Stomach (tissue), 9 donors: ENCODE results near the gene ARRDC3. TPM values are rescaled to one million over a fixed set of nuclear protein-coding genes. Genes with fewer than 3 reads are reported as not detected.

Experiments
- DNase-seq, 2 donors: peaks; one replicate each; pipeline versions ENCODE4 v3.0.0 to v3.0.0-alpha.2; 2013 to 2019
- H3K27ac ChIP-seq, 5 donors: fragments of 200-600 bp in 4 of 5; sonication (generic) in 4 of 5; one replicate each; pipeline ENCODE4 v1.5.1; 2013 to 2019; ENCODE audit warnings: mild to moderate bottlenecking in 1 of 5, moderate library complexity in 1 of 5
- H3K27me3 ChIP-seq, 3 donors: fragments of 200-600 bp; sonication (generic); one replicate each; pipeline ENCODE4 v1.5.1; 2017 to 2019; ENCODE audit warnings: mixed run types in 1 of 3
- H3K36me3 ChIP-seq, 4 donors: fragments of 200-600 bp; sonication (generic); 1 replicate in 3 of 4; 2 replicates in 1 of 4; pipeline ENCODE4 v1.5.1; 2016 to 2019
- H3K4me1 ChIP-seq, 4 donors: fragments of 200-600 bp; sonication (generic); one replicate each; pipeline ENCODE4 v1.5.1; 2016 to 2019
- H3K4me3 ChIP-seq, 4 donors: fragments of 200-600 bp; sonication (generic) in 3 of 4; one replicate each; pipeline ENCODE4 v1.5.1; 2016 to 2019; ENCODE audit warnings: mild to moderate bottlenecking in 1 of 4
- H3K9me3 ChIP-seq, 4 donors: fragments of 200-600 bp; sonication (generic); one replicate each; pipeline ENCODE4 v1.5.1; 2016 to 2019
- CTCF ChIP-seq, 7 experiments: fragments of 450-650 bp in 4 of 7; fragments of 200-600 bp in 3 of 7; sonication (generic) in 3 of 7; IDR thresholded peaks; one replicate each; pipeline ENCODE4 v1.5.1; 2016 to 2019; ENCODE audit warnings: antibody characterized with exemption in 7 of 7, control low read depth in 2 of 7, mild to moderate bottlenecking in 1 of 7
- EP300 ChIP-seq: sonication (generic); formaldehyde crosslinking; IDR thresholded peaks from one replicate; pipeline ENCODE4 v1.6.1; 2017; ENCODE audit warnings: antibody characterized with exemption
- POLR2A ChIP-seq, 4 donors: fragments of 450-650 bp; IDR thresholded peaks; one replicate each; pipeline ENCODE4 v1.6.1; 2016; ENCODE audit warnings: antibody characterized with exemption in 4 of 4, control low read depth in 2 of 4, mild to moderate bottlenecking in 1 of 4, moderate library complexity in 1 of 4
- POLR2AphosphoS5 ChIP-seq, 3 donors: sonication (generic); formaldehyde crosslinking; IDR thresholded peaks; one replicate each; pipeline ENCODE4 v1.6.1; 2016; ENCODE audit warnings: antibody characterized with exemption in 3 of 3
- whole genome bisulfite sequencing, 5 donors: extraction: QIAGEN DNeasy Blood & Tissue Kit in 3 of 5; methylation state at CpG; one replicate each; pipeline versions ENCODE4 v1.1.5 to v1.1.7; 2013 to 2018; 5-methylcytosine and 5-hydroxymethylcytosine counted together
- intact Hi-C: fragments of 100-400 bp; cut with DNase I; formaldehyde crosslinking; loops from one replicate; pipeline ENCODE4 v1.15.1; 2023; ENCODE audit warnings: low total_unique reads
- polyA plus RNA-seq, 3 donors: library from polyadenylated mRNA; stranded (reverse); fragments of 200-250 nt; gene quantifications; one replicate each; pipeline ENCODE4 v1.2.3, GENCODE V29; 2013
- total RNA-seq, 5 donors: library from RNA; depleted of rRNA; stranded (reverse); fragments of >200 nt; gene quantifications; one replicate each; pipeline versions ENCODE4 v1.1.0 to v1.2.3, GENCODE V29; 2014 to 2016
- donor health status: healthy with polysubstance abuse.
- donor health status: Bipolar disorder and iron deficiency.
- donor health status: healthy.

The ARRDC3 gene
- total and polyA plus RNA-seq, 8 donors, result 8.7 to 188 (median 28.5) TPM

GRCh38 chr5:91369480-91369879 lies 13.6 kb downstream of the ARRDC3 start:
- peaks cover 36 to 78% (median 74%) of the 10 kb centered on the region in 4 donors for H3K36me3 ChIP-seq
- H3K27me3 ChIP-seq, result no peaks in the 10 kb centered on the region
- intact Hi-C loops, result no loop called here
- TF ChIP-seq POLR2A (IDR thresholded peaks at IDR 0.05) (no peak), CTCF (IDR thresholded peaks at IDR 0.05) (no peak), EP300 (no peak), POLR2AphosphoS5 (IDR thresholded peaks at IDR 0.05) (no peak)
- H3K9me3 ChIP-seq, result no peaks in the 10 kb centered on the region
- H3K4me1 ChIP-seq, result peaks cover 1 to 56% (median 28%) of the 10 kb centered on the region in 4 donors
- no peak overlapping the region for H3K4me3 ChIP-seq
- 28 to 62% (median 44%) methylated on average over 1 of the region's 1 CpG for WGBS, 5 donors
- peak overlapping the region in 2 of 5 donors; percentile 29 to 51 for H3K27ac ChIP-seq
- no peak for DNase-seq

GRCh38 chr5:91367908-91368648 lies 15.0 kb downstream of the ARRDC3 start:
- no peaks in the 10 kb centered on the region for H3K9me3 ChIP-seq
- DNase-seq, result no peak
- no peak for TF ChIP-seq CTCF (IDR thresholded peaks at IDR 0.05)
- TF ChIP-seq POLR2AphosphoS5 (IDR thresholded peaks at IDR 0.05), result no peak
- TF ChIP-seq POLR2A (IDR thresholded peaks at IDR 0.05), result no peak
- no peak for TF ChIP-seq EP300
- peaks cover 0 to 42% (median 19%) of the 10 kb centered on the region in 4 donors for H3K4me1 ChIP-seq
- no peak overlapping the region for H3K4me3 ChIP-seq
- no peaks in the 10 kb centered on the region for H3K27me3 ChIP-seq
- WGBS, 5 donors, result 91 to 98% (median 96%) methylated on average over 8 of the region's 8 CpGs
- peak overlapping the region in 2 of 5 donors; percentile 6 to 22 for H3K27ac ChIP-seq
- peaks cover 23 to 64% (median 60%) of the 10 kb centered on the region in 4 donors for H3K36me3 ChIP-seq
- intact Hi-C loops, result no loop called here

GRCh38 chr5:91367344-91367743 lies 15.8 kb downstream of the ARRDC3 start:
- intact Hi-C loops, result no loop called here
- Histone ChIP-seq H3K4me1 (peaks cover 0 to 35% (median 16%) of the 10 kb centered on the region in 4 donors), H3K4me3 (no peak overlapping the region), H3K27me3 (no peaks in the 10 kb centered on the region), H3K9me3 (no peaks in the 10 kb centered on the region), H3K36me3 (peaks cover 22 to 57% (median 53%) of the 10 kb centered on the region in 4 donors), H3K27ac (no peak overlapping the region)
- DNase-seq, result no peak
- TF ChIP-seq POLR2AphosphoS5 (IDR thresholded peaks at IDR 0.05) (no peak), POLR2A (IDR thresholded peaks at IDR 0.05) (no peak), CTCF (IDR thresholded peaks at IDR 0.05) (no peak), EP300 (no peak)

GRCh38 chr5:91366551-91366950 lies 16.6 kb downstream of the ARRDC3 start:
- intact Hi-C loops, result no loop called here
- Histone ChIP-seq H3K36me3 (peaks cover 17 to 49% (median 45%) of the 10 kb centered on the region in 4 donors), H3K27me3 (no peaks in the 10 kb centered on the region), H3K4me3 (no peak overlapping the region), H3K4me1 (peaks cover 0 to 27% (median 12%) of the 10 kb centered on the region in 4 donors), H3K27ac (no peak overlapping the region), H3K9me3 (no peaks in the 10 kb centered on the region)
- DNase-seq, result no peak
- WGBS, 5 donors, result 69 to 100% (median 96%) methylated on average over 1 of the region's 1 CpG
- TF ChIP-seq POLR2AphosphoS5 (IDR thresholded peaks at IDR 0.05) (no peak), CTCF (IDR thresholded peaks at IDR 0.05) (no peak), EP300 (no peak), POLR2A (IDR thresholded peaks at IDR 0.05) (no peak)
